ENCODE results near the gene RERE. TPM values are rescaled to one million over a fixed set of nuclear protein-coding genes. Genes with fewer than 3 reads are reported as not detected.

The RERE gene
- total RNA-seq, 1 donor from 2014 or later = 88.5 TPM

DNA sequence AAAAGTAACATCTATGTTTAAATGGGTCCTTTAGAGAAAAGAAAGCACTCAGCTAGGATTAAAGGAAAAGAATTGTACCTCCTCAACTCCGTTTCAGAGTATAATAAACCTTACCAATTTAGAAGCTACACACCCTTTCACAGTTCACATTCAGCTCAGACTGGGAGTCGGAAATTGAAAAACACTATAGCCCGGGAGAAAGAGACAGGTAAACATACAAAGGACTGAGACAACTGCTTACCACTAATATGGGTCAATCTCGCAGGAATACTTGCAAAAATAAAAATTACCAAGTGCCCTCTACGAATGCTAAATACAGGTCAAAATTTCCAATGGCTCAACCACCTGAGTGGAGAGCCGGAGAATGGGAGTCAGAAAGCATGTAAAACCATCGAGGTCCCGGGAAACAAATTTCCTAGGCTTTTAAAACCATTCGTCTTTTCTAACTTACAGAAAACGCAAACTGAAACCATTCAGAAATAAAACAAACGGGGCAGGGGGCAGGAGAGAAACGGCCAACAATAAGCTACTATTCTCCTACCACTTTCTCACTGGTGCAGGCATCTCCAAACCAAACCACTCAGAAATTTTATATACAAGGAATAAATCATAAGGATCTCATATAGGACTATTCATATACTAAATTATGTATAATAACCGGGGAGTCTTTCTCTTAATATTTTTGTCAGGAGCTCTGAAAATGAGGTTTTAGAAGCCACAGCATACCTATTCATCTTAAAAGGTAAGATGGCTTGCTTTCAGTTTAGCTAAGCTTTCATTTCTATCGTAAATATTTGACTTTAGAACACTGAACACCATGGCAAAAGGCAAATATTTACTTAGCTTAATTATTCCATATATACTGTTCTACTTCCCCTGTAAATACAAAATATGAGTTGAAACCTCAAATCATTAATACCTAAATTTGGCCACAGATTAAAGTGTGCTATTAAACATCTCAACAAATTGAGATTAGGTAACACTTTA lies 136.5 kb downstream of the RERE start:
- no peaks in the 10 kb centered on the region for H3K36me3 ChIP-seq
- intact Hi-C loops (cut with DNase I) = no loop called here
- DNase-seq (no peak), ATAC-seq (no peak)
- peak overlapping the region; percentile 37 for H3K4me3 ChIP-seq
- H3K27me3 ChIP-seq (ENCODE audit: low read depth) = no peaks in the 10 kb centered on the region
- H3K9me3 ChIP-seq = no peaks in the 10 kb centered on the region
- H3K4me1 ChIP-seq = peaks cover 39% of the 10 kb centered on the region
- TF ChIP-seq, protein P1, sequence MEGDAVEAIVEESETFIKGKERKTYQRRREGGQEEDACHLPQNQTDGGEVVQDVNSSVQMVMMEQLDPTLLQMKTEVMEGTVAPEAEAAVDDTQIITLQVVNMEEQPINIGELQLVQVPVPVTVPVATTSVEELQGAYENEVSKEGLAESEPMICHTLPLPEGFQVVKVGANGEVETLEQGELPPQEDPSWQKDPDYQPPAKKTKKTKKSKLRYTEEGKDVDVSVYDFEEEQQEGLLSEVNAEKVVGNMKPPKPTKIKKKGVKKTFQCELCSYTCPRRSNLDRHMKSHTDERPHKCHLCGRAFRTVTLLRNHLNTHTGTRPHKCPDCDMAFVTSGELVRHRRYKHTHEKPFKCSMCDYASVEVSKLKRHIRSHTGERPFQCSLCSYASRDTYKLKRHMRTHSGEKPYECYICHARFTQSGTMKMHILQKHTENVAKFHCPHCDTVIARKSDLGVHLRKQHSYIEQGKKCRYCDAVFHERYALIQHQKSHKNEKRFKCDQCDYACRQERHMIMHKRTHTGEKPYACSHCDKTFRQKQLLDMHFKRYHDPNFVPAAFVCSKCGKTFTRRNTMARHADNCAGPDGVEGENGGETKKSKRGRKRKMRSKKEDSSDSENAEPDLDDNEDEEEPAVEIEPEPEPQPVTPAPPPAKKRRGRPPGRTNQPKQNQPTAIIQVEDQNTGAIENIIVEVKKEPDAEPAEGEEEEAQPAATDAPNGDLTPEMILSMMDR (IDR thresholded peaks at IDR 0.05) = no peak
- no peak overlapping the region for H3K27ac ChIP-seq

DNA sequence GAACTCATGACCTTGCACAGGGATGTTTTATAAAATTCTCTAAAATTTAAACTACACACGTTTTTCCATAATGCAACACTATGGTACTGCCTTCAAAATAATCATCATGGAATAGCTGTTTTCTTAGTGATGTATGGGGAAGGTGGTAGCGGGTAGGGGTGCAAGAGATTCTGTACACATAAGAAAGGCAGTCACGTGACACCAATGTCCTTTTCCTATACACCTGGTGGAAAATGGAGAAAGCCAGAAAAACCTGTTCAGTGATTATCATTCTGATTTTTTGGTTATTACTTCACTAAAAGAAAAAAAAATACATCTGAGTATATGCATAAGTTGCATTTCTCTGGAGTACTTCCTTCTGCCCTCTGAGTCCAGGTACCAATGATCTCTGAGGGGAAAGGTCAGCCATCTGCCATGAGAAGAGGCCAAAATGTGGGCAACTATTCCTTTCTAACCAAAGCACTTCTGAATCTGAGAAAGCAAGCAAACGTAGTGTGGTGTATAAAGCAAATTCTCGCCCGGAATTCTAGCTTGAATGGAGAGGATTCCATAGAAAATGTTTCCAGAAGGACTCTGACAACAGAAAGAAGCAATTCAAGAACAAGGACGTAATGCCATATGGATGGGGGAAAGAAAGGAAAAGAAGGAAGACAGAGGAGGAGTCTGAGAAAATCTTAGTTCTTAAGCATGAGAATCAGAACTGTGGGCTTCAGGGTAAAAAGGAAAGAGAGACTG lies 137.3 kb downstream of the RERE start:
- DNase-seq (no peak), ATAC-seq (no peak)
- Histone ChIP-seq H3K4me3 (peak overlapping the region; percentile 37), H3K4me1 (peaks cover 39% of the 10 kb centered on the region), H3K27ac (no peak overlapping the region), H3K27me3 (ENCODE audit: low read depth) (no peaks in the 10 kb centered on the region), H3K36me3 (no peaks in the 10 kb centered on the region), H3K9me3 (no peaks in the 10 kb centered on the region)
- TF ChIP-seq, protein P1 (IDR thresholded peaks at IDR 0.05) = no peak
- intact Hi-C loops (cut with DNase I) = loop anchor here (10.0 kb wide), 1 partner anchor 115 kb away; no protein-coding TSS in a partner anchor

DNA sequence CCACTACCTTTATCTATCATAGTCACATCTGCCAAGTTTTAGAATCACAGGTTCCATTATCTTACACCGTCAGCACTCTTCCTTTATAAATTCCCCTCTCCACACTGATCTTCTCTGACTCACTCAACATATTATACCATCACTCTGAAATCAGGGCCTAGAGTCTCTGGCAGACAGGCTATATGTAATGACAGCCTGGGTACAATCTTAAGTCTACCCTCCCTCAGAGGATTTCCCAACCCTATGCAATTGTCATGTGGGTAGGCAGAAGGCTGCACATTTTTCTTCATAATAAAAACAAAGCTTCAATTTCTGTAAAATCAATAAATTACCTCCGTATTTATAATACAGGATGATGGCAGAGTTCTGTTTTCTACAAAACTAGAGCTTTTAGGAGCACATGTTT lies 138.0 kb downstream of the RERE start:
- no peak overlapping the region for H3K4me3 ChIP-seq
- ATAC-seq (peak in 1 of 2 donors; percentile 45), DNase-seq (no peak)
- H3K9me3 ChIP-seq = no peaks in the 10 kb centered on the region
- no peaks in the 10 kb centered on the region for H3K36me3 ChIP-seq
- intact Hi-C loops (cut with DNase I) = loop anchor here (10.0 kb wide), 1 partner anchor 115 kb away; no protein-coding TSS in a partner anchor
- TF ChIP-seq, protein P1 (IDR thresholded peaks at IDR 0.05) = no peak
- no peaks in the 10 kb centered on the region for H3K27me3 ChIP-seq (ENCODE audit: low read depth)
- H3K27ac ChIP-seq = no peak overlapping the region
- H3K4me1 ChIP-seq = peaks cover 39% of the 10 kb centered on the region

DNA sequence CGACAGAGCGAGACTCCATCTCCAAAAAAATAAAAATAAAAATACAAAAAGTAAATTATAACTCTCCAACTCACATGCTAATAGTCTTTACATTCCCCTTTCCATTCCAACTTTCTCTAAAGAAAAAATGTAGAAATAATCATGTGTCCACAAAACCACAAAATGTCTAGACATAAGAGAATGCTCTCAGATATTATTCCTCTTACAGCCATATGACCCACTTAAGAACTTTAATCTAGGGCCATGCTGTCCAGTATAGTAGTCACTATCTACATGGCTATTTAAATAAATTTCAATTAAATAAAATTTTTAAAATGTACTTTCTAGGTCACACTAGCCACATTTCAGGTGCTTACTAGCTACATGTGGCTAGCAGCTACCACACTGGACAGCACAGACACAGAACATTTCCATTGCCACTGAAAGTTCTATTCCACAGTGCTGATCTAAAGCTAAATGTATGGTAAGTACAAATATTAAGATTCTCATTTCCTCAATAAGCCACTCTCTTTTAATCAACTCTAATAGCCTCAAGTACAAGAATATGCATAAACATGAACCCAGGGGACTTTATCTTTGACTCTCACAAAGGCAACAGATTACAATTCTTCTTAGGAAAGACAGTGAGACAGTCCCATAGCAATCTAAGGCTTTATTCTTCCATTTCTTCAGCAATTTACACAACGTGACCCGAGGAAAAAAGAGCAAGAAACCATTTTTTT lies 138.6 kb downstream of the RERE start:
- ATAC-seq (no peak), DNase-seq (no peak)
- Histone ChIP-seq H3K4me3 (no peak overlapping the region), H3K9me3 (no peaks in the 10 kb centered on the region), H3K4me1 (peaks cover 39% of the 10 kb centered on the region), H3K27ac (no peak overlapping the region), H3K36me3 (no peaks in the 10 kb centered on the region), H3K27me3 (ENCODE audit: low read depth) (no peaks in the 10 kb centered on the region)
- TF ChIP-seq, protein P1 (IDR thresholded peaks at IDR 0.05) = no peak
- intact Hi-C loops (cut with DNase I) = loop anchor here (10.0 kb wide), 1 partner anchor 114 kb away; no protein-coding TSS in a partner anchor

DNA sequence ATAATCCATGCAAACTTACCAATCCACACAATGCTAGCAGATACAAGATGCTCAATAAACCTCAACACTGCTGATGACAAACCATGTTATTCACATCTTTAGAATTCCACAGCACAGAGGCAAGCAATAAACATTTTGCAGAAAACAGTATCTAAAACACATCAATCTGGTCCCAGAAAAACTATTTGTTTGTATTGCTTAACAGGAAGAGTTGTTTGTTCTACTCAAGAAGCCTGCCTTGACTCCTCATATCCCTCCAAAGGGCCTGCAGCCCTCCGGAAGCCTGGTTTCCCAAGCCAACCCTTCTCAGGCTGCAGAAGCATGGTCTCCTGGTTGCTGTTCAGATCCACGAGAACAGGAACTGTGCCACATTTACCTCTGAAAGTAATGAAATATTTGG lies 139.7 kb downstream of the RERE start:
- no peaks in the 10 kb centered on the region for H3K36me3 ChIP-seq
- no peak for ATAC-seq
- H3K4me3 ChIP-seq = no peak overlapping the region
- intact Hi-C loops (cut with DNase I) = loop anchor here (10.0 kb wide), 1 partner anchor 113 kb away; no protein-coding TSS in a partner anchor
- no peaks in the 10 kb centered on the region for H3K9me3 ChIP-seq
- no peak overlapping the region for H3K27ac ChIP-seq
- TF ChIP-seq, protein P1 (IDR thresholded peaks at IDR 0.05) = no peak
- DNase-seq = no peak
- no peaks in the 10 kb centered on the region for H3K27me3 ChIP-seq (ENCODE audit: low read depth)
- peaks cover 39% of the 10 kb centered on the region for H3K4me1 ChIP-seq

Measured in lower lobe of right lung (tissue), 2 donors.